HG03354 (cell line): ENCODE results near the gene CAPN9.
"Not testable (repeated sequence)": the region's sequence is repeated elsewhere in the genome, so short reads cannot be mapped to it uniquely, and the experiment has no call there.

Experiments
- ATAC-seq: cut with Tn5 transposase; IDR thresholded peaks from one replicate; pipeline ENCODE4 v1.9.1; 2021; ENCODE audit warnings: mild to moderate bottlenecking; ENCODE audit not compliant: unreplicated experiment, poor library complexity, severe bottlenecking

Gene CAPN9, protein sequence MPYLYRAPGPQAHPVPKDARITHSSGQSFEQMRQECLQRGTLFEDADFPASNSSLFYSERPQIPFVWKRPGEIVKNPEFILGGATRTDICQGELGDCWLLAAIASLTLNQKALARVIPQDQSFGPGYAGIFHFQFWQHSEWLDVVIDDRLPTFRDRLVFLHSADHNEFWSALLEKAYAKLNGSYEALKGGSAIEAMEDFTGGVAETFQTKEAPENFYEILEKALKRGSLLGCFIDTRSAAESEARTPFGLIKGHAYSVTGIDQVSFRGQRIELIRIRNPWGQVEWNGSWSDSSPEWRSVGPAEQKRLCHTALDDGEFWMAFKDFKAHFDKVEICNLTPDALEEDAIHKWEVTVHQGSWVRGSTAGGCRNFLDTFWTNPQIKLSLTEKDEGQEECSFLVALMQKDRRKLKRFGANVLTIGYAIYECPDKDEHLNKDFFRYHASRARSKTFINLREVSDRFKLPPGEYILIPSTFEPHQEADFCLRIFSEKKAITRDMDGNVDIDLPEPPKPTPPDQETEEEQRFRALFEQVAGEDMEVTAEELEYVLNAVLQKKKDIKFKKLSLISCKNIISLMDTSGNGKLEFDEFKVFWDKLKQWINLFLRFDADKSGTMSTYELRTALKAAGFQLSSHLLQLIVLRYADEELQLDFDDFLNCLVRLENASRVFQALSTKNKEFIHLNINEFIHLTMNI

DNA sequence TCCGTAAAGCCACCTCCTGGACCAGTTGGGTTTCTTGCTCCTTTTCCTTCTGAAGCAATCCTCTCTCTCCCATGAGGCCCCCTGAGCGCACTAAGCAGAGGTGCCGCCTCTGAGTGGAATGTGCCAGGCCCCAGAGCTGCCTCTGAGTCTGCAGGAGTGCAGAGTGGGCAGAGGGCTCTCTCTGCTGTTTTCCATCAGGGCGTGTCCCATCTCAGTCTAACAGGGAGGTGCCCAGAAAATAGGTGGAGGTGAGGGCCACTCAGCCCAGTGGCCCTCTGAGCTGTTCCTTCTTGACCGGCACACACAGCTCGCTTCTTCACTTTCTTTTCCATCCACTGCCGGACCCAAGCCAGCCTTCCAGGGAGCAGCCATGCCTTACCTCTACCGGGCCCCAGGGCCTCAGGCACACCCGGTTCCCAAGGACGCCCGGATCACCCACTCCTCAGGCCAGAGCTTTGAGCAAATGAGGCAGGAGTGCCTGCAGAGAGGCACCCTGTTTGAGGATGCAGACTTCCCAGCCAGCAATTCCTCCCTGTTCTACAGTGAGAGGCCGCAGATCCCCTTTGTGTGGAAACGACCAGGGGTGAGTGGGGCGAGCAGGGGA is at the start of gene CAPN9:
Gene CAPN9, plus strand, starts transcription at position 262 of the 604 bp plus-strand sequence. Its CDS starts 109 bp downstream, at position 371.
- no peak for ATAC-seq

DNA sequence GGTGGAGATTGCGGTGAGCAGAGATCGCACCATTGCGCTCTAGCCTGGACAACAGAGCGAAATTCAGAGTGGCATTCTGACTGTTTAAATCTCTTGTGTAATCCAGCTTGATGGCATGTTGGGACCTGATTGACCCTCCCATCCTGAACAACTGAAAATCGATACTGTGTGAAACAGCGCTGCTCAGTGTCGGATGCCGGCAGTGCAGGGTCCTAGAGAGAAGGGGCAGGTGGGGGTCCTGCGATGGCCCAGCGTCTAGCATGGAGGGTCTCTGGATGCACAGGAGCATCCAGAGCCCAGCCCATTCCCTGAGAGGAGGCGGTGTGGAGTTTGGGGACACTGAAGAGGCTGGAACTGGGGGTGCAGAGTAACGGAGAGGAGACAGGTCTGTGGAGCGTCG is 49.1 kb upstream of the CAPN9 start:
- ATAC-seq, result no peak

DNA sequence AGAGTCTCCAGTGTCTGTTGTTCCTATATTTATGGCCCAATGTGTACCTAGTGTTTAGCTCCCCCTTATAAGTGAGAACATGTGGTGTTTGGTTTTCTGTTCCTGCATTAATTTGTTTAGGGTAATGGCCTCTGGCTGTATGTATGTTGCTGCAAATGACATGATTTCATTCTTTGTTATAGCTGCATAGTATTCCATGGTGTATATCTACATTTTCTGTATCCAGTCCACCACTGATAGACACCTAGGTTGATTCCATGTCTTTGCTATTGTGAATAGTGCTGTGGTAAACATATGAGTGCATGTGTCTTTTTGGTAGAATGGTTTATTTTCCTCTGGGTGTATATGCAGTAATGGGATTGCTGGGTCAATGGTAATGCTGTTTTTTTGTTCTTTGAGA is 48.2 kb upstream of the CAPN9 start:
- ATAC-seq, result not testable (repeated sequence)

DNA sequence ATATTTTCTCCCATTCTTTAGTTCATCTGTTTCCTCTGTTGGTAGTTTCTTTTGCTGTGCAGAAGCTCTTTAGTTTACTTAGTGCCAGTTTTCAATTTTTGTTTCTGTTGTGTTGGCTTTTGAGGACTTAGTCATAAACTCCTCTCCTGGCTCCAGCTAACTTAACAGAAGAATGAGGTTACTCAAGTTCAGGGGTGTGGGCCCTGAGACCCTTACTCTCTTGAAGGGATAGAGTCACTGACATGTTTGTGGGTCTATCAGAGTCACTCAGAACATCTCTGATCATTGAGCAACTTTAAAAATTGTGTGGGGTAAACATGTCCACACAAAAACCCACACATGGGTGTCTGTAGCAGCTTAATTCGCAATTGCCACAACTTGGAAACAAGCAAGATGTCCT is 47.5 kb upstream of the CAPN9 start:
- ATAC-seq, result no peak

DNA sequence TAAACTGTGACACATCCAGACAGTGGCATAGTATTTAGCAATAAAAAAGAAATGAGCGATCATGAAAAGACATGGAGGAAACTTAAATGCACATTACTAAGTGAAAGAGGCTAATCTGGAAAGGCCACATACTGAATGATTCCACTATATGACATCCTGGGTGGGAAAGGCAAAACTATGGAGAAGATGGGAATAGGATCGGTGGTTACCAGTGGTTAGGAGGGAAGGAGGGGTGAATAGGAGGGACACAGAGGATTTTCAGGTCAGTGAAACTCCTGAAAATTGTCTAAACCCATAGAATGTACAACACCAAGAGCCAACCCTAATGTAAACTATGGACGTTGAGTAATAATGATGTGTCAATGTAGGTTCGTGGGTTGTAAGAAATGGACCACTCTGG is 47.1 kb upstream of the CAPN9 start:
- no peak for ATAC-seq

DNA sequence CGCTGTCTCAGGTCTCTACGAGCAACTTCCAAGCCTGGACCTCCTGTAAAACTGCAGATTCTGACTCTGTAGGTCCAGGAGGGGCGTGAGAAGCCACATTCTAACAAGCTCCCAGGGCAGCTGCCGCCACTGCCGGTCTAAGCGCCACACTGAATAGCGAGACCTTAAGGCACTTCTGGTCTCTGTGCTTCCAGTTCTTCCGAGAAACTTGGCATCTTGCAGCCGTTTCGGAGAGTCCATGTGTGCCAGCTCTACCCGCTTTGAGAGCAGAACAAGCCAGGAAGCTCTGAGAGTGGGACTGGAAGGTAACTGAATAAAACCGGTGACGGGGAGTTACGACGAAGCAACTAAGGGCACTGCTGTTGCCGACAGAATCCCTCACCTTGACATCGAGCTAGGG is 45.8 kb upstream of the CAPN9 start:
- no peak for ATAC-seq

DNA sequence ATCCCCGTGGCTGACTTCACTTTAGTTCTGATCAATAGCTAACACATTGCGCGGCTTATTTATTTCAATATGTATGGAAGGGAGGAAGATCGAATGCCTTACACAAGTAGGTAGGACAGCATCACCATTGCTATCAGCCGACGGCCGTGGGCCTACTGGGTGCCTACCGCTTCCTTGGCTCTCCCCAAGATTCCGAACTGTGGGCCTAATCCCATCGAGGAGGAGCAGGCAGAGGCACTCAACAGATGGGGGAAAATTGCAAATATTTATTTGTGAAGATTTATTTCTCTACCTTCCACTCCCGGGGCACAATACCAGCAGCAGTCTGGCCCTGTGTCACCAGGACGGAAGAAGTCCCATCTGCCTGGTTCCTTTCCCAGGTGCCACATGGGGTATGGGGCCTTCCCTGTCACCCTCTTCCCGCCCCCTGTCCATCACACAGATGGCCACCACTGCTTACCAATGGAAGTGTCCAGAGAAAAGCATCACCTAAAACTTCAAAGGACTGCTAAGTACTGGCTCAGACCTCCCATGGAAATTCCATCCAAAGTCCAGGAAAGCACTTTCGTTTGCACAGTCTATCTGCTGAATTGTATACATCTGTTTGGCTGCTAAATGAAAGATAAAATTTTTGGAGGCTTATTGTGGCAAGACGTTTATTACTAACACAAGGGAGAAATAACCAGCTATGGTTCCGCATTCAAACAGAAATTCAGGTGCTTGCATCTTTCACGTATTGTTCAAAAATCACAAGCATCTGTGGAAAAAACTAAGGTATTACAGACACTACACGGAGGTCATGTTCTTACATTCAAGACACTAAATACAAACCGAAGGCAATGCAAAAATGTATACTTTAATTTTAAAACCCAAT is 45.1 kb upstream of the CAPN9 start:
- ATAC-seq, result no peak

DNA sequence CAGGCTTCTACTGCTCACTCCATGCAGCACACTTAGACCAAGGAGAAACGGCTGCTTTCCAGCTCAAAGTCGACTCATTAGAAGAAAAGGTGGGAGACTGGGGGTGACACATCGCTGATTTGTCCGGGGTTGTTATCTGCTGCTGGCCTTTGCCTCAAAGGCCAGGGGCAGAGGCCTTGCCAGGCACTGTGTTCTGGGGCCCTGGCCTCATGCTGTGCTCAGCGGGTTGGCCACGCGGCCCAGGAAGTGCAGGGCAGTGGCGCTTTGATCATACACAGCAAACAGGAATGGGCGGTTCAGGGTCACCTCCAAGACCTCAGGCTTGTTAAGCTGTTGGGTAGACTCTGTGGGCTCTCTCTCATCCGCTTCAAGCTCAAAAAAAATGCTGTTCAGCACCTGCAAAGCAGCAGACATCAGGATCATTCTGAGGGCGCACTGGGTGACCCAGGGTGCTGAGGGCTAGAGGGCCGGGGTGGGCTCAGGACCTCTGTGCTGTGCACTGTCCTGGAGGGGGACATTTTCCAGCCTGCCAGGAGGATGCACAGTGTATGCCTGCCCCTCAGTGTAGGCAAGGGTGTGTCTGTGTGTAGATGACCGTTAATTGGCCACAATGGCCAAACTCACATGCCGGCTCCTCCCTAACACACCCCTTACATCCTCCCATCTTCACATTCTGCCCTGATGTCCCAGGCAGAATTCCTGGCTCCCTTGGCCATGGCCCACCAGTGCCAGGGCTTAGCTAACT is 44.1 kb upstream of the CAPN9 start:
- no peak for ATAC-seq

DNA sequence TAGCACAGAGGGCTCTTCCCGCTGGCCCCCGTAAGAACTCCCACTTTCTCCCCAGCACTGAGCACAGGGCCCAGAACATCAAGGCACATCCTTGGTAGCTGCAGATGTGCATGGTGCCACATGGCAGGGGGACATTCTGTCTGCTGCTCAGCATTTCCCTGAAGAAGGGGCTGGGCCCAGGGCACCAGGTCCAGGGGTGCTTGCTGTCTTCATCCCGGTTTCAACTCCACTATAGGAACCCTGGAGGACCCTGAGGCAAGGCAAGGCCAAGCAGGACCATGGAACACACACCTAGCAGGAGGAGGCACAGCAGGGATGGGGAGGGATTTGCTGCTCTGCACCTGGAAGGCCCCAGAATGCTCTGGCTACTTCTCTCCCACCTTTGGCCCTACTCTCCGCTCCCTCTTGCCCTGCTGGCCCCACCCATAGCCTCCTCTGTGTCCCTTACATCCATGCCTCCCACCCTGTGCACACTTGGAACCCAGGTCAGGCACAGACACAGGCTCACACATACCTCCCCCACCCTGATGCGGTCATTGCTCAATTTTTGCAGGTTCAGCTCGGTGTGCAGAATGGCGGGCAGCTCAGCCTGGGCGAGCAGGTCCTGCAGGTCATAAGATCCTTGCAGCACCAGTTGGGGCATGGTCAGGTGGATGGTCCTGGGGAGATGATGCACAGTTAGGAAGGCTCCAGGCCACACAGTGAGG is 43.4 kb upstream of the CAPN9 start:
- no peak for ATAC-seq

DNA sequence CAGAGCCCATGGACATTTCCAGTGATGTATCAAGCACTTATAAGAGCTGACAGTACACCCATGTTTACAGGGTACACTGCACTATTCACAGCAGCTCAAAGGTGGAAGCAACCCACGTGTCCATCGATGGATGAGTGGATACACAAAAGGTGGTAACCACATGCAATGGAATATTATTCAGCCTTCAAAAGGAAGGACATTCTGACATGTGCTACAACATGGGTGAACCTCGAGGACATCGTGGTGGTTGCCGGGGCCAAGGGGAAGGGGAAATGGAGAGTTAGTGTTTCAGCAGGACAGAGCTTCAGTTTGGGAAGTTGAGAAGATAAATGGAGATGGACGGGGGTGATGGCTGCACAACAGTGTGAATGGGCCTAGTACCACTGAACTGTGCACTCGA is 42.4 kb upstream of the CAPN9 start:
- no peak for ATAC-seq

DNA sequence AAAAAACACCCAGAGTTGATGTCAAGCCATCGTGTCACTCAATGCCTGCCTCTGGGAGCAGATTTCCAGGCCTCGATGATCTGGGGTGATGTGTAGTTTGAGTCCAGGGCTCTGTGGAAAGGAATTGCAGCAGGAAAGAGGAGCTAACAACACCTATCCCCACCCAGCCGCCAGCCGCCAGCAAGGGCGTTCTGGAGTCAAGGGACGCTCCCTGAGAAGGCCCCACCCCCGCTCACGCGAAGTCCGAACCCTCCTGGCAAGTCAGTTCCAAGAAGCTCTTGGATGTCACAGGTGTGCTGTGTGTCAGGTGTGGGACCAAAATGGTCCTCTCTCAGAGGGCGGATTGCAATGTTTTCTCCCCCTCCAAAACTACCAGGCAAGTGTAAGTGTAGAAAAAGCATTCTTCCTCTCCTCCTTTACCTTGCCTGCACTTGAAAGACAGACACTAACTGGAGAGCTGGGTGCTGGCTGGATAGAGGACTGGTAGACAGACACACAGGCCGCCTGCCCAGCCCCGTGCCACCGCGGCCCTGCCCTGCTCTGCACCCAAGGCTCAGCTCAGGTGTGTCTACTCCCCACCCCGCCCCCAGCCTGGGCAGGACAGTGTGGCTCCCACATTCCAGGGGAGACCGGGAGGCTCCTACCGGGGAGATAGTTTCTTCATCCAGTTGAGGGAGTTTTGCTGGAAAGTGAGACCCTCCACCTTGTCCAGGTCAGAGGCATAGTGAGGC is 41.7 kb upstream of the CAPN9 start:
- ATAC-seq, result no peak

DNA sequence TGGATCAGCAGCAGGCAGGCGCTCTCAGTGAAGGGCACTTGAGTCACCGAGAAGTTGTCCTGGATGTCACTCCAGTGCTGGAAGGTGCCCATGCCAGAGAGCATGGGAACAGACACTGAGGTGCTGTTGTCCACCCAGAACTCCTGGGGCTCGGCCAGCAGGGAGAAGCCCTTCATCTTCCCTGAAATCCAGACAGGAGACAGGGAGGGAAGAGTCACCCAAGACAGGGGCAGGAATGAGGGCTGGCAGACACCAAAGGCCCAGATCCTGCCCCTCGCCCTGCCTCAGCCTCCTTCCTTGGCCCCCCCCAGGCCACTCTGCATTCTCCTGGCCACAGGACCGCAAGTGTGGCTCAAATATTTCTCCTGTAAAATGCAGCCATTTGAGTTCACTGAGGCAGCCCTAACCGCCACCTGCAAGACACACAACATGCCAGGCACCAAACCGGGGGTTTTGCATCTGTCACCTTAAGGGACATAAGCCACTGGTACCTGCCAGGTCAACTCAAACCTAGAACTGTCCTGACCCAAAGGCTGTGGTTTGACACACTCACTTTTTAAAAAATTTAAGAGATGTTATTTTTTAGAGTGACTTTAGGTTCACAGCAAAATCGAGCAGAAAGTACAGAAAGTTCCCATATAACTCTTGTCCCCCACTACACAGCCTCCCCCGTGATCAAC is 41.0 kb upstream of the CAPN9 start:
- ATAC-seq, result no peak

DNA sequence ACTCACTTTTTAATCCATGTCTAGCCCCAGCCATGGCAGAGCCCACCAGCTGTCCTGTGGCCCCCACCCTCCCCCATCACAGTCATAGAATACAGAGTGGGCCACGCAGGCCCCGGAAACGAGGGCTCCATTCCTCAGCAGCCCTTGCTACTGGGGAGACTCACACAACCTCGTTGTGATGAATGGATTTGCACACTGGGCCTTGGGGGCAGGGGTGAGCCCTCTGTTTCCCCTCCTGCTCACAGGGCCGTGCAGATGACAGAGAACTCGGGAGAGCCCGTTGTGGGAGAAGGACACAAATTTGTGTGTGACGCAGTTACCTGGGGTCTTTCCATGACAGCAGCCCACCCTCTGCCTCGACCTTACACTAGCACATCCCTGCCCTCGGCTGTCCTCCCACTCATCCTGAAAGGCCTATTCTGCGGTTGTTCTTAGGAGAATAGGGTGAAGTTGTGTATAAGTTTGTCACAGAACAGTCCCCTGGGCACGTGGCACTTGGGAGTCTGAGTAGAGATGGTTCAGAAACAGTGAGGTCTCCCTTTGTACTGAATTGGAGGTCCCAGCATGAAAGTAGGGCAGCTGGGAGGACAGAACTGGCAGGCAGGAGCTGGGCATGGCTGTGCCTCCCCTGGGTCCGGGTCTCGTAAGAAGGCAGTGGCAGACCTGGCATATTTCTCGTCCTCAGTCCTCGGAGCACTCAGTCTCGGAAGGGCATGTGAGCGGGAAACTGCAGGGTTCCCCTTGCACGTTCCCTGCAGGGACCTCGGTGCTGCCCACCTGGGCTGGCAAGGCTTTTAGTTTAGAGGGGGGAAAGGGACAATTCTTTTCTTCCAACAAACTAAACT is 40.1 kb upstream of the CAPN9 start:
- no peak for ATAC-seq

DNA sequence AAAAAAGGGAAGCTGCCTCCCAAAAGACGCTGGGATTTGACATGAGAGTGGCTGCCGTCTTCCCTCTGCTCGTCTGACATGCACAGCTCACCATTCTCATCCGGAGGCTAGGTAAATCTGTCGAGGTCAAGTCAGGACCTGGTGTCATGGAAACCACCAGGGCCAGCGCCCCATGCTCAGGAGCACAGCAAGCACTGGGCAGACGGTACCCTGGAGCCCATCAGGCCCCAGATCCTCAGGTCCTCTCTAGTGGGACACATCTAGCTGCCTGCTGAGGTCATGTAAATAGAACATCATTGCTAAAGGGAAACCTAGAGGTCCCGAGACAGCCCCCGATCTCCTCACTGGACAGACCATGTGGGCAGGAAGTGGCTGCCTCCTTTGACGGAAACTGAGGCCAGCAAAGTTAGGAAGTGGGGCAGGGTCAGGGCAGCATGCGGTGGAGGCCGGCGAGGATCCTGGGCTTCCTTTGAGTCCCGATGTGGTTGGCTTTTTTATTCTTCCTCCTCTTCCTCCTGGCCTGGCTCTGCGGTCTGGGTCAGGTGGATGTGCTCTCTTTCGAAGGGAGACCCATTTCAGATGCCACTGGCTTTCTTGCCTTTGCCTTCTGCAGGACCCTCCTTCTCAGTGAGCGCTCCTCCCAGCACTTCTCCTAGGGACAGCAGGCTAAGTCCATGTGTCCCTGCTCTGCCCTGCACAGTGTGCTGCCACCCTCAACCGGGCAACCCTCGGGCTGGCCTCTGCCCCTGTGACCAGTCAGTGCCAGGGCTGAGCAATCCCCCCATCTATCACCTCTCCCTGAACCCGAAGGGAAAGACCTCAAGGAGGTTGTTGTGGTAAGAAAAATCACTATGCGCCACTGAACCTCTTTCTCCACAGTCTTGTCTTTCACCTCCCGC is 39.2 kb upstream of the CAPN9 start:
- no peak for ATAC-seq

DNA sequence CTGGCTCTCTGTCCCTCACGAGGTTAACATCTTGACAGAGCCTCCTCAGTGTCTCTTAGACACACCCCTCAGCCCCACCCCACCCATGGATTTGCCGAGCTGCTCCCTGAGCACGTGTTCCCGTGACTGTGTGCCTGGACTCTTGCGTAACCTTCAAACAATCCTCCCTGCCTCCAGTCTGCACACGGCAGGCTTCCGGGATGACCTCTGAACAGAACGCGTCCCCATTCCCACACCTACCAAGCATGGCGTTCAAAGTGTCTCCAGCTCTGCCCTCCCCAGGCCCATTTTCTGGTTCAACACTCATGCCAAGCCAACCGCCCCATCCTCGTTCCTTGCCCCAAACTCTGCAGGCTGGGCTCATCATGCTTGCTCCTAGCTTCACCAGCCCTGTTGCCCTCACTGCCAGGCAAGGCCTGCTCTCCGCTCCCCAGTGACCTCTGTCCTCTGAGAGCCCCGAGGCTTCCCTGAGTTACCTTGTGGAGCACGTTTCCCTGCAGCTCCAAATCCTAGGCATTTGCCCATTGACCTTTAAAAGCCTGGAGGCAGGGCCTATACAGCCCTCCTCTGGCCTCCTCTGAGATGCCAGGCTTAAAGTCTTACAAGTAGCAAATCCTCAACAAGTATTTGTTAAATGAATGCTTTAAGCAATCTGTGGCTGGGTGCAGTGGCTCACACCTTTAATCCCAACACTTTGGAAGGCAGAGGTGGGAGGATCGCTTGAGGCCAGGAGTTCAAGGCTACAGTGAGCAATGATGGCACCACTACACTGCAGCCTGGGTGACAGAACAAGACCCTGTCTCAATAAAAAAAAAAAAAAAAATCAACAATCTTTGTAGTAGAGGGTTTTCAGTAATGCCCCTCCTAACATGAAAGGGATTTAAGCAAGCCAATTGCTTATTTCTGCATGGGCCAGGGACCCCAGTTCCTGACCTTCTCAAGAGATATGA is 38.3 kb upstream of the CAPN9 start:
- no peak for ATAC-seq
